Upper lobe of left lung (tissue), 6 donors: ENCODE measurements around the gene CNTNAP5. TPM values are rescaled to one million over a fixed set of nuclear protein-coding genes. Genes with fewer than 3 reads are reported as not detected.

ENCODE experiments used
- ATAC-seq, 2 donors: fragments of 200-7000 bp; cut with Tn5 transposase; one replicate each; pipeline ENCODE4 v1.9.1; 2022; ENCODE audit warnings: mild to moderate bottlenecking in 2 of 2, moderate library complexity in 2 of 2; ENCODE audit not compliant: low FRiP score in 2 of 2
- DNase-seq, 2 donors: peaks; one replicate each; pipeline ENCODE4 v3.0.0-alpha.2; 2019 to 2020
- H3K27ac ChIP-seq, 4 donors: fragments of 200-600 bp; sonication (generic); one replicate each; pipeline ENCODE4 v1.5.1; 2016 to 2019
- H3K27me3 ChIP-seq, 4 donors: fragments of 200-600 bp; sonication (generic); one replicate each; pipeline ENCODE4 v1.5.1; 2017 to 2019
- H3K36me3 ChIP-seq, 4 donors: fragments of 200-600 bp; sonication (generic); one replicate each; pipeline ENCODE4 v1.5.1; 2016 to 2019
- H3K4me1 ChIP-seq, 4 donors: fragments of 200-600 bp; sonication (generic); one replicate each; pipeline ENCODE4 v1.5.1; 2018 to 2019
- H3K4me3 ChIP-seq, 4 donors: fragments of 200-600 bp; sonication (generic); one replicate each; pipeline ENCODE4 v1.5.1; 2017 to 2019; ENCODE audit warnings: mild to moderate bottlenecking in 2 of 4, moderate library complexity in 1 of 4
- H3K9me3 ChIP-seq, 4 donors: fragments of 200-600 bp; sonication (generic); one replicate each; pipeline ENCODE4 v1.5.1; 2018 to 2019
- CTCF ChIP-seq, 6 experiments: fragments of 450-650 bp in 4 of 6; fragments of 200-600 bp in 2 of 6; sonication (generic) in 2 of 6; IDR thresholded peaks; one replicate each; pipeline ENCODE4 v1.5.1; 2016 to 2019; ENCODE audit warnings: antibody characterized with exemption in 6 of 6
- EP300 ChIP-seq, 4 donors: sonication (generic); formaldehyde crosslinking; IDR thresholded peaks; one replicate each; pipeline ENCODE4 v1.5.1; 2017; ENCODE audit warnings: antibody characterized with exemption in 4 of 4, control low read depth in 2 of 4
- POLR2A ChIP-seq, 4 donors: fragments of 450-650 bp; IDR thresholded peaks; one replicate each; pipeline ENCODE4 v1.5.1; 2016 to 2017; ENCODE audit warnings: antibody characterized with exemption in 4 of 4, mild to moderate bottlenecking in 2 of 4
- POLR2AphosphoS5 ChIP-seq, 2 donors: sonication (generic); formaldehyde crosslinking; IDR thresholded peaks; one replicate each; pipeline ENCODE4 v1.5.1; 2017; ENCODE audit warnings: antibody characterized with exemption in 2 of 2
- WGBS, 2 donors: methylation state at CpG; one replicate each; pipeline ENCODE4 v1.1.5; 2017 to 2018; 5-methylcytosine and 5-hydroxymethylcytosine counted together
- total RNA-seq, 6 donors: library from RNA; depleted of rRNA in 4 of 6; stranded (reverse); fragments of >200 nt in 4 of 6; gene quantifications; one replicate each; pipeline versions ENCODE4 v1.1.0 to v1.2.1, GENCODE V29; 2016 to 2021
- donor health status: DM: no; HTN: no; CAD: no; lungs with moderate emphysema.
- donor health status: DM: no; HTN: yes; CAD: no; lungs with severe emphysema.

Gene CNTNAP5
- total RNA-seq, 6 donors from 2014 or later: not detected

GRCh38 chr2:124201713-124202112 is 176.6 kb downstream of the CNTNAP5 start:
- Histone ChIP-seq H3K27me3 (no peaks in the 10 kb centered on the region), H3K4me3 (no peak overlapping the region), H3K9me3 (no peaks in the 10 kb centered on the region), H3K4me1 (no peaks in the 10 kb centered on the region), H3K36me3 (no peaks in the 10 kb centered on the region), H3K27ac (no peak overlapping the region)
- no peak for ATAC-seq
- 81 to 86% methylated on average over 2 of the region's 2 CpGs for WGBS, 2 donors
- DNase-seq: no peak
- TF ChIP-seq POLR2AphosphoS5 (IDR thresholded peaks at IDR 0.05) (no peak), EP300 (IDR thresholded peaks at IDR 0.05) (no peak), CTCF (IDR thresholded peaks at IDR 0.05) (no peak), POLR2A (IDR thresholded peaks at IDR 0.05) (no peak)

GRCh38 chr2:124209441-124209840 is 184.4 kb downstream of the CNTNAP5 start:
- TF ChIP-seq POLR2A (IDR thresholded peaks at IDR 0.05) (no peak), EP300 (IDR thresholded peaks at IDR 0.05) (no peak), CTCF (IDR thresholded peaks at IDR 0.05) (no peak), POLR2AphosphoS5 (IDR thresholded peaks at IDR 0.05) (no peak)
- Histone ChIP-seq H3K9me3 (no peaks in the 10 kb centered on the region), H3K27me3 (no peaks in the 10 kb centered on the region), H3K27ac (no peak overlapping the region), H3K4me3 (no peak overlapping the region), H3K4me1 (no peaks in the 10 kb centered on the region), H3K36me3 (no peaks in the 10 kb centered on the region)
- no peak for DNase-seq
- ATAC-seq: no peak
- WGBS, 2 donors: 76 to 87% methylated on average over 4 of the region's 4 CpGs

GRCh38 chr2:124211461-124211860 is 186.4 kb downstream of the CNTNAP5 start:
- no peaks in the 10 kb centered on the region for H3K4me1 ChIP-seq
- ATAC-seq (no peak), DNase-seq (no peak)
- H3K9me3 ChIP-seq: no peaks in the 10 kb centered on the region
- WGBS, 2 donors: 37 to 65% methylated on average over 2 of the region's 2 CpGs
- TF ChIP-seq EP300 (IDR thresholded peaks at IDR 0.05): no peak
- no peak for TF ChIP-seq POLR2AphosphoS5 (IDR thresholded peaks at IDR 0.05)
- TF ChIP-seq CTCF (IDR thresholded peaks at IDR 0.05): no peak
- no peak for TF ChIP-seq POLR2A (IDR thresholded peaks at IDR 0.05)
- H3K4me3 ChIP-seq: no peak overlapping the region
- no peaks in the 10 kb centered on the region for H3K27me3 ChIP-seq
- H3K27ac ChIP-seq: no peak overlapping the region
- no peaks in the 10 kb centered on the region for H3K36me3 ChIP-seq

- 73 to 80% methylated on average over 7 of the region's 7 CpGs for WGBS, 2 donors
- no peaks in the 10 kb centered on the region for H3K36me3 ChIP-seq
- H3K27ac ChIP-seq: no peak overlapping the region
- ATAC-seq (no peak), DNase-seq (no peak)
- H3K4me1 ChIP-seq: no peaks in the 10 kb centered on the region
- H3K27me3 ChIP-seq: no peaks in the 10 kb centered on the region
- no peaks in the 10 kb centered on the region for H3K9me3 ChIP-seq
- no peak for TF ChIP-seq POLR2A (IDR thresholded peaks at IDR 0.05)
- no peak for TF ChIP-seq CTCF (IDR thresholded peaks at IDR 0.05)
- no peak for TF ChIP-seq EP300 (IDR thresholded peaks at IDR 0.05)
- no peak for TF ChIP-seq POLR2AphosphoS5 (IDR thresholded peaks at IDR 0.05)
- no peak overlapping the region for H3K4me3 ChIP-seq
Observed at GRCh38 chr2:124213977-124214587, 189.0 kb downstream of the CNTNAP5 start.

- Histone ChIP-seq H3K4me1 (no peaks in the 10 kb centered on the region), H3K36me3 (no peaks in the 10 kb centered on the region), H3K9me3 (no peaks in the 10 kb centered on the region), H3K4me3 (no peak overlapping the region), H3K27me3 (no peaks in the 10 kb centered on the region), H3K27ac (no peak overlapping the region)
- DNase-seq (no peak), ATAC-seq (no peak)
- TF ChIP-seq EP300 (IDR thresholded peaks at IDR 0.05) (no peak), POLR2AphosphoS5 (IDR thresholded peaks at IDR 0.05) (no peak), POLR2A (IDR thresholded peaks at IDR 0.05) (no peak), CTCF (IDR thresholded peaks at IDR 0.05) (no peak)
- WGBS, 2 donors: 78 to 90% methylated on average over 4 of the region's 4 CpGs
Observed at GRCh38 chr2:124246170-124246569, 221.1 kb downstream of the CNTNAP5 start.
